H1 (cell line): Measurements from ENCODE around the gene POLG. TPM values are rescaled to one million over a fixed set of nuclear protein-coding genes. Genes with fewer than 3 reads are reported as not detected.

Source experiments
- CTCF ChIA-PET: fragments of 300-600 bp; sonication (Branson Sonifier 250); formaldehyde crosslinking; loops from one replicate; lab custom pipeline; 2021; ENCODE audit not compliant: partially characterized antibody; lab: Charles Lee
- POLR2A ChIA-PET: fragments of 300-600 bp; sonication (Branson Sonifier 250); formaldehyde crosslinking; loops from one replicate; lab custom pipeline; 2021; ENCODE audit warnings: inconsistent platforms; ENCODE audit not compliant: partially characterized antibody; lab: Charles Lee
- DNase-seq, 2 experiments: peaks; one replicate each; pipeline versions ENCODE4 v3.0.0 to v3.0.0-alpha.2; 2010 to 2022; ENCODE audit warnings: low spot score in 2 of 2, low read depth in 1 of 2, mixed read lengths in 1 of 2
- FAIRE-seq: peaks from 2 replicates; lab custom pipeline; 2011; peaks lifted over from hg19 to GRCh38; lab: Jason Lieb, UNC
- H2AFZ ChIP-seq: 2 replicates; pipeline ENCODE4 v1.8.1; 2012; ENCODE audit warnings: low read length, inconsistent platforms
- H2AK5ac ChIP-seq: 2 replicates; pipeline ENCODE4 v1.6.1; 2013; ENCODE audit warnings: low read depth, low read length
- H2BK120ac ChIP-seq: replicated peaks from 2 replicates; pipeline ENCODE3; 2013; ENCODE audit warnings: low read depth, low read length, inconsistent platforms
- H2BK12ac ChIP-seq: 2 replicates; pipeline ENCODE4 v1.6.1; 2013; ENCODE audit warnings: low read depth, low read length
- H2BK15ac ChIP-seq: 2 replicates; pipeline ENCODE4 v1.6.1; 2013; ENCODE audit warnings: low read length
- H2BK20ac ChIP-seq: 2 replicates; pipeline ENCODE4 v1.6.1; 2013; ENCODE audit warnings: low read length
- H2BK5ac ChIP-seq: 2 replicates; pipeline ENCODE4 v1.6.1; 2013; ENCODE audit warnings: low read depth, low read length
- H3K14ac ChIP-seq: 2 replicates; pipeline ENCODE4 v1.6.1; 2013; ENCODE audit warnings: inconsistent platforms; ENCODE audit not compliant: insufficient read length
- H3K18ac ChIP-seq: 2 replicates; pipeline ENCODE4 v1.6.1; 2013; ENCODE audit warnings: low read length; ENCODE audit errors: extremely low read depth
- H3K23ac ChIP-seq: 2 replicates; pipeline ENCODE4 v1.6.1; 2013; ENCODE audit warnings: inconsistent platforms; ENCODE audit not compliant: insufficient read length
- H3K23me2 ChIP-seq: 2 replicates; pipeline ENCODE4 v1.6.1; 2013; ENCODE audit warnings: low read depth, low read length
- H3K27ac ChIP-seq: 2 replicates; pipeline ENCODE4 v1.6.1; 2011; ENCODE audit warnings: low read depth, low read length, inconsistent platforms
- H3K27me3 ChIP-seq, 4 experiments: replicated peaks in 1 of 4; 1 replicate in 1 of 4; 2 replicates in 3 of 4; pipeline versions ENCODE4 v1.6.1 to v1.8.1; 2011 to 2013; ENCODE audit warnings: low read length in 3 of 4, mild to moderate bottlenecking in 3 of 4, inconsistent platforms in 2 of 4, mixed read lengths in 2 of 4, moderate library complexity in 1 of 4; ENCODE audit not compliant: control insufficient read depth in 3 of 4, insufficient read depth in 3 of 4; ENCODE audit errors: extremely low read depth in 1 of 4
- H3K36me3 ChIP-seq, 4 experiments: 2 replicates each; pipeline versions ENCODE4 v1.6.1 to v1.8.1; 2011 to 2013; ENCODE audit warnings: mild to moderate bottlenecking in 4 of 4, low read length in 3 of 4, moderate library complexity in 2 of 4, control low read depth in 1 of 4, inconsistent platforms in 1 of 4; ENCODE audit not compliant: insufficient read depth in 4 of 4, control insufficient read depth in 2 of 4
- H3K4ac ChIP-seq: replicated peaks from 2 replicates; pipeline ENCODE3; 2013; ENCODE audit warnings: low read length, low read depth, mixed read lengths, inconsistent platforms; ENCODE audit not compliant: insufficient read length
- H3K4me1 ChIP-seq, 4 experiments: replicated peaks in 1 of 4; 1 replicate in 1 of 4; 2 replicates in 3 of 4; pipeline versions ENCODE4 v1.6.1 to v1.8.1; 2011 to 2013; ENCODE audit warnings: low read length in 3 of 4, inconsistent platforms in 2 of 4, mixed read lengths in 1 of 4; ENCODE audit not compliant: insufficient read depth in 4 of 4, control insufficient read depth in 3 of 4
- H3K4me2 ChIP-seq, 2 experiments: 2 replicates each; pipeline versions ENCODE4 v1.6.1 to v1.8.1; 2011 to 2013; ENCODE audit warnings: low read depth in 2 of 2, low read length in 2 of 2, control low read depth in 1 of 2, inconsistent platforms in 1 of 2, mild to moderate bottlenecking in 1 of 2; ENCODE audit not compliant: insufficient read depth in 1 of 2
- H3K4me3 ChIP-seq, 4 experiments: fragments of 200-600, 300-600 bp in 1 of 4; sonication (generic), shearing (Covaris generic), sonication (Bioruptor Twin) in 1 of 4; 2 replicates each; pipeline versions ENCODE4 v1.5.1 to v1.8.1; 2011 to 2016; ENCODE audit warnings: low read length in 4 of 4, low read depth in 3 of 4, control low read depth in 2 of 4, inconsistent platforms in 2 of 4, mild to moderate bottlenecking in 2 of 4, mixed read lengths in 1 of 4, moderate library complexity in 1 of 4; ENCODE audit not compliant: insufficient read depth in 2 of 4; ENCODE audit errors: extremely low read depth in 1 of 4
- H3K56ac ChIP-seq: replicated peaks from 2 replicates; pipeline ENCODE3; 2013; ENCODE audit warnings: low read depth, mild to moderate bottlenecking, mixed read lengths, low read length, inconsistent platforms; ENCODE audit not compliant: insufficient read length
- H3K79me1 ChIP-seq: 2 replicates; pipeline ENCODE4 v1.6.1; 2013; ENCODE audit warnings: low read depth, low read length, control low read depth
- H3K79me2 ChIP-seq, 2 experiments: 2 replicates each; pipeline versions ENCODE4 v1.6.1 to v1.8.1; 2012 to 2013; ENCODE audit warnings: low read length in 2 of 2, mild to moderate bottlenecking in 2 of 2, inconsistent platforms in 1 of 2; ENCODE audit not compliant: insufficient read depth in 2 of 2, control insufficient read depth in 1 of 2
- H3K9ac ChIP-seq, 4 experiments: replicated peaks in 1 of 4; 1 replicate in 1 of 4; 2 replicates in 3 of 4; pipeline versions ENCODE4 v1.6.1 to v1.8.1; 2011 to 2013; ENCODE audit warnings: low read depth in 3 of 4, low read length in 3 of 4, control low read depth in 2 of 4, mild to moderate bottlenecking in 2 of 4, moderate library complexity in 2 of 4, inconsistent platforms in 1 of 4; ENCODE audit errors: extremely low read depth in 1 of 4
- H3K9me3 ChIP-seq, 2 experiments: 2 replicates each; pipeline versions ENCODE4 v1.6.1 to v1.8.1; 2012 to 2013; ENCODE audit warnings: mild to moderate bottlenecking in 2 of 2, moderate library complexity in 2 of 2, control low read depth in 1 of 2, inconsistent platforms in 1 of 2, low read depth in 1 of 2, low read length in 1 of 2, mixed read lengths in 1 of 2; ENCODE audit not compliant: insufficient read depth in 2 of 2
- H4K20me1 ChIP-seq, 2 experiments: replicated peaks in 1 of 2; 2 replicates each; pipeline versions ENCODE3 to v1.8.1; 2011 to 2013; ENCODE audit warnings: inconsistent platforms in 2 of 2, low read length in 2 of 2, mild to moderate bottlenecking in 1 of 2; ENCODE audit not compliant: insufficient read depth in 2 of 2, control insufficient read depth in 1 of 2
- H4K5ac ChIP-seq: 2 replicates; pipeline ENCODE4 v1.6.1; 2013; ENCODE audit warnings: low read length, low read depth, mixed read lengths, inconsistent platforms; ENCODE audit not compliant: insufficient read length
- H4K8ac ChIP-seq: 2 replicates; pipeline ENCODE4 v1.8.0; 2013; ENCODE audit warnings: mild to moderate bottlenecking, moderate library complexity, low read length, inconsistent platforms; ENCODE audit not compliant: insufficient read depth; ENCODE audit errors: extremely low read depth
- H4K91ac ChIP-seq: replicated peaks from 2 replicates; pipeline ENCODE3; 2013; ENCODE audit warnings: low read length, mixed read lengths, inconsistent platforms; ENCODE audit not compliant: insufficient read length
- CTCF ChIP-seq, 3 experiments: IDR thresholded peaks; 1 replicate in 2 of 3; 2 replicates in 1 of 3; pipeline versions ENCODE4 v1.5.1 to v1.6.1; 2011; ENCODE audit warnings: low read length in 3 of 3, mild to moderate bottlenecking in 3 of 3, inconsistent platforms in 2 of 3, low read depth in 1 of 3, moderate library complexity in 1 of 3; ENCODE audit not compliant: insufficient read depth in 1 of 3; ENCODE audit errors: control extremely low read depth in 1 of 3
- E2F6 ChIP-seq: IDR thresholded peaks from 2 replicates; pipeline ENCODE4 v1.6.1; 2012; ENCODE audit warnings: inconsistent platforms
- KDM4A ChIP-seq: IDR thresholded peaks from one replicate; pipeline ENCODE4 v1.7.1; 2012; ENCODE audit warnings: low read depth, mild to moderate bottlenecking, moderate library complexity, low read length, inconsistent platforms; ENCODE audit not compliant: severe bottlenecking
- MAX ChIP-seq: IDR thresholded peaks from 2 replicates; pipeline ENCODE4 v1.6.1; 2012; ENCODE audit warnings: inconsistent platforms
- RAD21 ChIP-seq, 2 experiments: IDR thresholded peaks in 1 of 2; conservative IDR thresholded peaks in 1 of 2; 2 replicates each; pipeline ENCODE4 v1.6.1; 2011; ENCODE audit warnings: low read depth in 2 of 2, low read length in 2 of 2, improper control_type of control experiment in 1 of 2, inconsistent platforms in 1 of 2, mild to moderate bottlenecking in 1 of 2, moderate library complexity in 1 of 2
- RFX5 ChIP-seq: IDR thresholded peaks from 2 replicates; pipeline ENCODE4 v1.6.1; 2011; ENCODE audit warnings: low read depth, low read length, improper control_type of control experiment, borderline replicate concordance
- TEAD4 ChIP-seq: IDR thresholded peaks from 2 replicates; pipeline ENCODE4 v1.6.1; 2012; ENCODE audit warnings: low read depth, low read length, inconsistent platforms, mixed read lengths
- YY1 ChIP-seq: IDR thresholded peaks from 2 replicates; pipeline ENCODE4 v1.6.1; 2011; ENCODE audit warnings: low read depth, mild to moderate bottlenecking, low read length
- WGBS, 2 experiments: shearing (Covaris generic) in 1 of 2; methylation state at CpG; one replicate each; pipeline versions ENCODE4 v1.1.6 to v1.1.7; 2013 to 2015; ENCODE audit warnings: low lambda C conversion rate in 2 of 2, mixed read lengths in 2 of 2, inconsistent platforms in 1 of 2, low coverage in 1 of 2, missing lambda C conversion rate in 1 of 2; ENCODE audit not compliant: insufficient replicate concordance in 2 of 2, insufficient coverage in 1 of 2, insufficient read length in 1 of 2; ENCODE audit errors: extremely low coverage in 1 of 2, missing lambda C conversion rate in 1 of 2; 5-methylcytosine and 5-hydroxymethylcytosine counted together
- polyA plus RNA-seq, 7 experiments: library from polyadenylated mRNA; depleted of rRNA in 3 of 7; stranded (reverse) in 5 of 7; unstranded in 2 of 7; fragments of >200 nt in 5 of 7; fragments of 200-250 nt in 2 of 7; gene quantifications; 1 replicate in 5 of 7; 2 replicates in 1 of 7; 4 replicates in 1 of 7; pipeline versions ENCODE4 v1.2.1 to v1.2.3, GENCODE V29; 2011 to 2013; ENCODE audit warnings: missing spikeins in 2 of 7, mixed read lengths in 2 of 7
- total RNA-seq: library from RNA; stranded (reverse); fragmentation: NEBNext Ultra II Directional; extraction: Animal tissue kit (Norgen Biotek cat#: 25700); gene quantifications from 2 replicates; pipeline ENCODE4 v1.2.1, GENCODE V29; 2021

Gene POLG
- total and polyA plus RNA-seq, 2 of the 8 experiments (the other 6 are each of a cell fraction or from before 2014, with no cell fraction given), result 14.8 to 52.3 TPM

- Histone ChIP-seq H3K56ac (no peak overlapping the region), H3K4me2 (no peak overlapping the region), H3K9me3 (no peaks in the 10 kb centered on the region), H3K4me1 (peaks cover 0 to 18% (median 10%) of the 10 kb centered on the region in 4 experiments; a peak in 5 of 7 replicates), H2BK120ac (no peak overlapping the region), H2BK20ac (no peak overlapping the region), H3K27ac (no peak overlapping the region), H3K27me3 (peaks cover 42 to 66% (median 53%) of the 10 kb centered on the region in 4 experiments), H4K91ac (no peak overlapping the region), H4K20me1 (peaks cover 4 to 15% of the 10 kb centered on the region in 2 experiments), H3K9ac (no peak overlapping the region), H3K4me3 (no peak overlapping the region), H3K18ac (no peak overlapping the region), H3K79me1 (no peaks in the 10 kb centered on the region), H2BK15ac (no peak overlapping the region), H3K4ac (no peak overlapping the region), H2AK5ac (no peak overlapping the region), H3K14ac (no peak overlapping the region), H2AFZ (no peak overlapping the region), H3K36me3 (no peaks in the 10 kb centered on the region), H2BK5ac (no peak overlapping the region), H2BK12ac (no peak overlapping the region), H4K8ac (no peak overlapping the region), H3K23me2 (no peaks in the 10 kb centered on the region; the same call in 1 of the 2 replicates), H3K23ac (no peak overlapping the region), H4K5ac (no peak overlapping the region), H3K79me2 (no peaks in the 10 kb centered on the region)
- FAIRE-seq, result peak; percentile 84
- no peak for DNase-seq
- WGBS, 2 experiments, result 45% methylated on average over 13 of the region's 13 CpGs; no CpG with 5 or more reads in 1 of the 2 experiments
- ChIA-PET CTCF (interaction anchor here (0.6 to 18.6 kb wide), 23 partner anchors 8 to 1112 kb away, joined by 3 to 412 read pairs (median 9); partner anchors contain the start of genes POLG and RHCG), POLR2A (no interaction called here)
- TF ChIP-seq CTCF (IDR thresholded peaks at IDR 0.05; ENCODE audit: control extremely low read depth in 1 of 3, insufficient read depth in 1 of 3, low read depth in 1 of 3, low read length in 3 of 3), result peak in 2 of 3 experiments; percentile 59 to 63; a peak in 3 of 4 replicates
- no peak for TF ChIP-seq TEAD4
- 0 out of 2 replicates have a peak, but pooled peaks have one; percentile 10 for TF ChIP-seq E2F6
- TF ChIP-seq YY1, result 0 out of 2 replicates have a peak, but pooled peaks have one; percentile 30
- TF ChIP-seq RFX5, result no peak
- no peak for TF ChIP-seq KDM4A
- peak; percentile 49 to 53; a peak in 3 of 4 replicates for TF ChIP-seq RAD21 (IDR thresholded peaks at IDR 0.05 in 1 of 2, conservative IDR thresholded peaks at IDR 0.05 in 1 of 2; ENCODE audit: low read depth in 2 of 2, low read length in 2 of 2)
- TF ChIP-seq MAX, result peak; percentile 59
These were observed 22.1 kb upstream of the POLG start for GRCh38 chr15:89356634-89357298.
